Endometrial microvascular endothelial cells (primary cell): ENCODE results near the gene CILP. TPM values are rescaled to one million over a fixed set of nuclear protein-coding genes. Genes with fewer than 3 reads are reported as not detected.

Source experiments
- in situ Hi-C: cut with HindIII; loops from 2 replicates; pipeline ENCODE4 v1.10.0; 2017; ENCODE audit warnings: low sequenced_read_pairs, low pct_unique_long_range_greater_than_20kb; ENCODE audit errors: inconsistent ontology term
- total RNA-seq: library from RNA; depleted of rRNA; stranded (reverse); fragments of >200 nt; gene quantifications from one replicate; pipeline ENCODE4 v1.2.3, GENCODE V29; 2015; ENCODE audit errors: inconsistent ontology term

The CILP gene
- total RNA-seq, 1 donor from 2014 or later, result not detected

- in situ Hi-C loops, result no loop called here
These were observed 38.7 kb downstream of the CILP start for GRCh38 chr15:65172531-65172930.

- in situ Hi-C loops, result no loop called here
These were observed 39.8 kb downstream of the CILP start for GRCh38 chr15:65171428-65171827.

GRCh38 chr15:65165875-65166274 lies 45.4 kb downstream of the CILP start:
- in situ Hi-C loops, result no loop called here

DNA sequence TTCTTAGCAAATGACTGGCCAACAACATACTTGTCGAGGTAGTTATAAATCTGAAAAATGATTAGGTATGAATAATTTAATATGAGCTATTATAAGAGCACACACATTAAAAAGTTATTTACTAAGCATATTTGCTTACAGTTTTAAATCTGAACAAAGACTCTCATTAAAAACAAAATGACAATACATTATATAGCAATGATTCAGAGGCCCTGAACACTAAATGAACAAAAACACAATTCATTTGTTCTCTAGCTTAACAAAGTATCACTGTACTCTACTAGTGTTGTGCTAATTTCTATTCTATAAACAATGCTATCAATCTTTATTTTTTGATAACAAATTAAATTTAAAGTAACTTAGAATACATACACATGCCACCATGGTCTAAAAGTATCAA lies 47.1 kb downstream of the CILP start:
- in situ Hi-C loops, result no loop called here

DNA sequence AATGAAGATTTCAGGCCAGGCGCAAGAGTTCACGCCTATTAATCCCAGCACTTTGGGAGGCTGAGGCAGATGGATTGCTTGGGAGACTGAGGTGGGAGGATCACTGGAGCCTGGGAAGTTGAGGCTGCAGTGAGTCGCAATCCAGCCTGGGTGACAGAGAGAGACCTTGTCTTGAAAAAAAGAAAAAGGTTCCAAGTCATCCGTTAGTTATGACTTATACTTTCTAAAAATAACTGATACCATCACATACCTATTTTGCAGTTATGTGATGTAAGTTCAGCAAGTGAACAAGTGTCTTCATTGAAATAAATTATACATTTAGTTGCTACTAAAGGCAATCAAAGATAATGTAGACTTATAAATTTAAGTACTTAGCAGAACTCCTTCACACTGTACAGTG lies 48.2 kb downstream of the CILP start:
- in situ Hi-C loops, result no loop called here

DNA sequence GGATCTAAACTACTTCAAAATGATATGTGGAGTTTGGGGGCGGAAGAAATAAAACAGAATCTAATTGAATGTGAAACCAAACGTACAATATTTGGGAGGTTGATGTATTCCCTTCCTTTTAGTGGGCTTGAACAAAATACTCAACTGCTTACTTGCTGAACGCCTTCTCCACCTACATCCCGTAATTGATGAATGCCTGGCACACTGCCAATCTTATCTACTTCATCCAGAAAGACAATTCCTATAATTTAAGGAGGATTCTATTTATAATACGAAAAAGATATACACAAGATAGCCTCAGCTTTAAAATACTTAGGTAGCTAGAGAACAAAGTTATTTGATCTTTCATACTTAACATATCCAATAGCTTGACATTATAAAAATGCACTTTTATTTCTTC lies 54.6 kb downstream of the CILP start:
- in situ Hi-C loops, result no loop called here

GRCh38 chr15:65154720-65155119 lies 56.6 kb downstream of the CILP start:
- in situ Hi-C loops, result no loop called here

- in situ Hi-C loops, result no loop called here
These were observed 63.4 kb downstream of the CILP start for GRCh38 chr15:65147902-65148301.

GRCh38 chr15:65146438-65146837 lies 64.8 kb downstream of the CILP start:
- in situ Hi-C loops, result no loop called here

Other genes with a start within 250 kb of the CILP start
- gene SPG21, start 221.6 kb downstream of the CILP start, total RNA-seq, result 95.1 TPM
- gene MTFMT, start 181.8 kb downstream of the CILP start, total RNA-seq, result 28.9 TPM
- not detected for gene SLC51B, start 166.1 kb downstream of the CILP start, total RNA-seq
- gene RASL12, start 143.5 kb downstream of the CILP start, total RNA-seq, result not detected
- gene KBTBD13, start 134.7 kb downstream of the CILP start, total RNA-seq, result not detected
- gene UBAP1L, start 96.3 kb downstream of the CILP start, total RNA-seq, result 0.65 TPM
- 13.3 TPM for gene PDCD7, start 77.7 kb downstream of the CILP start, total RNA-seq
- gene CLPX, start 26.1 kb downstream of the CILP start, total RNA-seq, result 38.0 TPM
- gene PARP16, start 75.4 kb upstream of the CILP start, total RNA-seq, result 5.0 TPM
- gene RNU5A-1, start 84.6 kb upstream of the CILP start, total RNA-seq, result not detected
- gene RNU5B-1, start 93.2 kb upstream of the CILP start, total RNA-seq, result not detected
- not detected for gene IGDCC3, start 166.5 kb upstream of the CILP start, total RNA-seq
- gene IGDCC4, start 211.5 kb upstream of the CILP start, total RNA-seq, result not detected